ENCODE results near the gene FGFR1OP2.

Gene FGFR1OP2

DNA sequence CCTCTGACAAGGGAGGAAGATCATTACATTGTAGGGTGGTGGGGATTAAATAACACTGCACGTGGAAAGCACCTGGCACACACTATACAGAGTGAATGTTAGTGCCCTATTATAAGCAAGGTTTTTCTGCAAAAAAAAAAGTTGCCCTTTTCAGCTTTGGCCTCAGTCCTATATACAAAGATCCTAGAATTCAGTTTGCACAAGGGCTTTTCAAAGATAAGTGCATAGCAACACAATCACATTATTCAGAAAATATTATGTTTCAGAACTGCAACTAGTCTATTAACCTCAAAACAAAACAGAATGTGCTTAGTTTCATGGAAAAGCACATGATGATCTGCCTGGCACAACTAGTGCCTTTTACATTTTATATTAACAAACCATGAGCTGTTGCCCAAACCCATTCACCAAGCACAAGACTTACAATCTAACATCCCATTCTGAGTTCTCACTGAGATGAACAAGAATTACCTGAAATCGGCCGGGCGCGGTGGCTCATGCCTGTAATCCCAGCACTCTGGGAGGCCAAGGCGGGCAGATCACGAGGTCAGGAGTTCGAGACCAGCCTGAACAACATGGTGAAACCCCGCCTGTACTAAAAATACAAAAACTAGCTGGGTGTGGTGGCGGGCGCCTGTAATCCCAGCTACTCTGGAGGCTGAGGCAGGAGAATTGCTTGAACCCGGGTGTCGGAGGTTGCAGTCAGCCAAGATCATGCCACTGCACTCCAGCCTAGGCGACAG, 74.1 kb downstream of the FGFR1OP2 start:
- Histone ChIP-seq H3K9ac (ENCODE audit: low read depth in 1 of 2, low read length in 2 of 2) (no peak overlapping the region), H3K4me3 (ENCODE audit: low read length in 2 of 2) (no peak overlapping the region)

DNA sequence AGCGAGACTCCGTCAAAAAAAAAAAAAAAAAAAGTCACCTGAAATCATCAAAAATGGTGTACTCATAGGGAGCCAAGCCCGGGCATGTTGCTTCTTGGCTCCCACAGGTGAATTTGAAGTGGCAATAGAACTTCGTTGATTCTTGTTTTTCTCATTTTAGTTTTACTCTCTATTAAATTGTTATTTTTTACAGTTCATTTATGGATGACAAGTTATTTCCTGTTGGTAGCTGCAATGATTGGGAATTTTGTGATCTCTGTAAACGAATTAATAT, 74.6 kb downstream of the FGFR1OP2 start:
- no peak overlapping the region for H3K27ac ChIP-seq (ENCODE audit: low read depth in 2 of 2, low read length in 2 of 2)
- no peak overlapping the region for H3K9ac ChIP-seq (ENCODE audit: low read depth in 1 of 2, low read length in 2 of 2)
- peaks cover 19 to 21% of the 10 kb centered on the region in 2 donors for H3K4me1 ChIP-seq (ENCODE audit: control insufficient read depth in 2 of 2, insufficient read depth in 2 of 2, low read length in 2 of 2)

More for the DNA sequence above, 74.1 kb downstream of the FGFR1OP2 start:
- H3K36me3 ChIP-seq (ENCODE audit: control insufficient read depth in 2 of 2, insufficient read depth in 2 of 2, low read length in 2 of 2) = no peaks in the 10 kb centered on the region
- peaks cover 19 to 21% of the 10 kb centered on the region in 2 donors for H3K4me1 ChIP-seq (ENCODE audit: control insufficient read depth in 2 of 2, insufficient read depth in 2 of 2, low read length in 2 of 2)
- H3K9me3 ChIP-seq (ENCODE audit: control insufficient read depth in 2 of 2, low read length in 2 of 2) = no peaks in the 10 kb centered on the region
- no peak overlapping the region for H3K27ac ChIP-seq (ENCODE audit: low read depth in 2 of 2, low read length in 2 of 2)
- H3K27me3 ChIP-seq (ENCODE audit: control insufficient read depth in 2 of 2, insufficient read depth in 2 of 2, low read length in 2 of 2) = no peaks in the 10 kb centered on the region

DNA sequence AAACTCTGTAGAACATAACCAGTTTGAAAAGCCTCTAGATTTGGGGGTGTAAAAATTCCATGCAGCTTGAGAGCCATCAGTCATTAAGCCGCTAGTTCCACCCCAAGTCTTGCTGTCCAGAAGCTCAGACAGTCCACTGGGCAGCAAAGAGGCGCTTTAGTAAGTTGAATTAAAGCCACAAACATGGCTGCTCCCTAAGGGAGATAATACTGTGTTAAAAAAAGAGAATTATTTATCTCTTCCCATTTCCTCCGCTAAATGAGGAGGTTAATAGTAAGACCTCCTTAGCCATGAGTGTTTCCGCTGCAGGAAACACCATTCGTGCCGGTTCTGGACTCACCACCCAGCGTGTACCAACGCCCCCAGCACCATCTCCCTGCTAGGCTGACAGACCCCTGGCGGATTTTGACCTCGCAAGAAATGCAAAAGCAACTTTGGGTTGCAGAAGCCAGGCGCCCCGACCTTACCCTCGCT, 75.4 kb downstream of the FGFR1OP2 start:
- peak overlapping the region; percentile 83 to 87 for H3K4me3 ChIP-seq (ENCODE audit: low read length in 2 of 2)
- peak overlapping the region; percentile 85 to 95 for H3K9ac ChIP-seq (ENCODE audit: low read depth in 1 of 2, low read length in 2 of 2)
- no peaks in the 10 kb centered on the region for H3K36me3 ChIP-seq (ENCODE audit: control insufficient read depth in 2 of 2, insufficient read depth in 2 of 2, low read length in 2 of 2)
- peaks cover 19 to 21% of the 10 kb centered on the region in 2 donors for H3K4me1 ChIP-seq (ENCODE audit: control insufficient read depth in 2 of 2, insufficient read depth in 2 of 2, low read length in 2 of 2)
- no peaks in the 10 kb centered on the region for H3K27me3 ChIP-seq (ENCODE audit: control insufficient read depth in 2 of 2, insufficient read depth in 2 of 2, low read length in 2 of 2)
- peak overlapping the region; percentile 97 to 99 for H3K27ac ChIP-seq (ENCODE audit: low read depth in 2 of 2, low read length in 2 of 2)
- no peaks in the 10 kb centered on the region for H3K9me3 ChIP-seq (ENCODE audit: control insufficient read depth in 2 of 2, low read length in 2 of 2)

More for the DNA sequence above, 74.6 kb downstream of the FGFR1OP2 start:
- Histone ChIP-seq H3K27me3 (ENCODE audit: control insufficient read depth in 2 of 2, insufficient read depth in 2 of 2, low read length in 2 of 2) (no peaks in the 10 kb centered on the region), H3K4me3 (ENCODE audit: low read length in 2 of 2) (peak overlapping the region; percentile 83 to 87), H3K9me3 (ENCODE audit: control insufficient read depth in 2 of 2, low read length in 2 of 2) (no peaks in the 10 kb centered on the region), H3K36me3 (ENCODE audit: control insufficient read depth in 2 of 2, insufficient read depth in 2 of 2, low read length in 2 of 2) (no peaks in the 10 kb centered on the region)

DNA sequence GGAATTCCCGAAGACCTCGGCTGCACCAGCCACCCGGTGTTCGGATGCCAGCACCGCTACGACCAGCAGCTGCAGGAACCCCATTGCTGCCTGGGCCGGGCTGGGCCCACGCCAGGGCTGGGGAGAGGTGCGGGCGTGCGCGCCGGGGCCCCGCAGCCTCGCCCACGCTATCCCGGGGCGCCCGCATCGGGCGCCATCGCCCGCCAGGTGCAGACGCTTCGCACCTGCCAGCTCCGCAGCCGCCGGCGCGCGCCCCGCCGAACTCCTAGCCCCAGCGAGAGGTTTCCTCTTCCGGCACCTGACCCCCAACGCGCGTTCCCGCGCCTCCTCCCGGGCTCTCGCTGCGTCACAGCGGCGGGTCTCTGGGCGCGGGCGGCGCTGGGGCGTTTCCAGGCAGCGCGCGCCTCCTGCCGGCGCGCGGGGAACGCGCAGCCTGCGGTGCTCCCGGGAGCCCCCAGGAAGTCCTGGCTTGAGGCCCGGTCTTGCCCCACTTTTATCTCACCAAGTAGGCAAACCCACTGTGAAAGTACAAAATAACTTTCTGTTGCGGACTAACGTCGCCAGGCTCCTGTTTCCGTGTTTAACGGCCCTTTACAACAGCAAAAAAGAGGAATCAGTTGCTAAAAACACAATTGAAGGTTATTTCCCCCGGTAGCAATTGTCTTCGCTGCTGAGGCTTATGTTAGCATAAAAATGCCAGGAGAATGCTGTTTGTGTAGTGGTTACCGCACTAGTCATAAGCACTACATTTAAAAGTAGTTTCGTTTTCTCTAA, 76.0 kb downstream of the FGFR1OP2 start, which contains the start of gene TM7SF3:
Gene TM7SF3 (minus strand): TSS at position 300 of the 774 bp plus-strand sequence. CDS start 216 bp downstream, at position 84.
- H3K4me1 ChIP-seq (ENCODE audit: control insufficient read depth in 2 of 2, insufficient read depth in 2 of 2, low read length in 2 of 2) = peaks cover 19 to 21% of the 10 kb centered on the region in 2 donors

DNA sequence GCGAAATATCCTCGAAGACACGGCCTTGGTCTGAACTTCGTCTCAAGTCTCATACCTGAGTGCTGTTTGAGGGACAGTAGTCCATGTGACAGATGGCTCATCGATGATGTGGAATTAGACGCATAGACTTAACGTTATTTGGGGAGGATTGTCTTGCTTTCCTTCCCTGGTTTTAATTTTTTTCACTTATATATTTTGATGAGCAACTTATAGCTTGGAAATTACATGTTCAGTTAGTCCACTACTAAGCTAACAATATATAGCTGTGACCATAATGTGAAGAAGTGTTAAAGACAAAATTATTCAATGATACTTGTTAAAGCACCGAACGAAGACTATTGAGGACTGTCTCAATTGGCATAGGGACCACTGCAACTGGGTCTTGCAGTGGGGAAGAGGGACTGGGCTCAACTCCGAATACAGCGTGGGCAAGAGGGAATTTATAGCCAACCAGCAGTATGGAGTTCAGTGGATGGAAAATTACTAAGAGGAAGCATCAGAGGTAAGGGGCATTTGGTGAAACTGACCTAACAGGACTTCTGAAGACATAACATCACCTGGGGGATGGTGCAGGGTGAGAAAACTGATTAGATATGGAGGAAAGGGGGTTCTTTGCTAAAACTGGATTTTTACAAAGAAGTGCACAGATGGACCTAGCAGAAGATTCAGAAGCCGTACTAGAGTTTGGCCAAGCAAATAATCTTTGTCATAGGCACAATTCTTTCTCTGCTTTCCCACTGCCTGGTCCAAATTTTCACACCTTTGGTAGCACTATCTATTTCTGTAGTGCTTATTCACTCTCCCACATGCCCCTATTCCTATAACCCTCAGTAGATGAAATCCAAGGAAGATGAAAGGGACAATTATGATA, 76.8 kb downstream of the FGFR1OP2 start:
- H3K4me3 ChIP-seq (ENCODE audit: low read length in 2 of 2) = peak overlapping the region; percentile 83 to 87
- peak overlapping the region; percentile 95 to 96 for H3K9ac ChIP-seq (ENCODE audit: low read depth in 1 of 2, low read length in 2 of 2)
- peak overlapping the region; percentile 97 to 99 for H3K27ac ChIP-seq (ENCODE audit: low read depth in 2 of 2, low read length in 2 of 2)
- no peaks in the 10 kb centered on the region for H3K36me3 ChIP-seq (ENCODE audit: control insufficient read depth in 2 of 2, insufficient read depth in 2 of 2, low read length in 2 of 2)
- no peaks in the 10 kb centered on the region for H3K27me3 ChIP-seq (ENCODE audit: control insufficient read depth in 2 of 2, insufficient read depth in 2 of 2, low read length in 2 of 2)
- H3K4me1 ChIP-seq (ENCODE audit: control insufficient read depth in 2 of 2, insufficient read depth in 2 of 2, low read length in 2 of 2) = peaks cover 19 to 21% of the 10 kb centered on the region in 2 donors
- H3K9me3 ChIP-seq (ENCODE audit: control insufficient read depth in 2 of 2, low read length in 2 of 2) = no peaks in the 10 kb centered on the region

More for the DNA sequence above, 76.0 kb downstream of the FGFR1OP2 start, which contains the start of gene TM7SF3:
- H3K9ac ChIP-seq (ENCODE audit: low read depth in 1 of 2, low read length in 2 of 2) = peak within 1 kb of the TSS; percentile 95 to 96
- H3K36me3 ChIP-seq (ENCODE audit: control insufficient read depth in 2 of 2, insufficient read depth in 2 of 2, low read length in 2 of 2) = no peaks in the 10 kb centered on the region
- peak within 1 kb of the TSS; percentile 97 to 99 for H3K27ac ChIP-seq (ENCODE audit: low read depth in 2 of 2, low read length in 2 of 2)
- peak within 1 kb of the TSS; percentile 83 to 87 for H3K4me3 ChIP-seq (ENCODE audit: low read length in 2 of 2)
- H3K27me3 ChIP-seq (ENCODE audit: control insufficient read depth in 2 of 2, insufficient read depth in 2 of 2, low read length in 2 of 2) = no peaks in the 10 kb centered on the region
- no peaks in the 10 kb centered on the region for H3K9me3 ChIP-seq (ENCODE audit: control insufficient read depth in 2 of 2, low read length in 2 of 2)

DNA sequence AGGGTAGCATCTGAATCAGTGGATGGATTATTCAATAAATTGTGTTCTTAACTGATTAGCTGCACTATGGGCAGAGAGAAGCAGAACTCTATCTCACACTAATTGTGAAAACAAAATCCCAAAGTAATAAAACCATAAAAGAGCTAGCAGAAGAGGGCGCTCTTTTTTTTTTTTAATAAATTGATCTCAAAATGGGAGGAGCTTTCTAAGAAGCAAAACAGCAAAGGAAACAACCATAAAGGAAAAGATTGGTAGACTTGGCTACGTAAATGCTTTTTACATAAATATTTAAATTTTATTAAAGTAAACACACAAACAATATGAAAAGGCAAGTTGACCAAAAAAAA, 77.4 kb downstream of the FGFR1OP2 start:
- no peak overlapping the region for H3K9ac ChIP-seq (ENCODE audit: low read depth in 1 of 2, low read length in 2 of 2)
- H3K27me3 ChIP-seq (ENCODE audit: control insufficient read depth in 2 of 2, insufficient read depth in 2 of 2, low read length in 2 of 2) = no peaks in the 10 kb centered on the region
- H3K9me3 ChIP-seq (ENCODE audit: control insufficient read depth in 2 of 2, low read length in 2 of 2) = no peaks in the 10 kb centered on the region
- no peak overlapping the region for H3K4me3 ChIP-seq (ENCODE audit: low read length in 2 of 2)
- H3K36me3 ChIP-seq (ENCODE audit: control insufficient read depth in 2 of 2, insufficient read depth in 2 of 2, low read length in 2 of 2) = no peaks in the 10 kb centered on the region
- H3K4me1 ChIP-seq (ENCODE audit: control insufficient read depth in 2 of 2, insufficient read depth in 2 of 2, low read length in 2 of 2) = peaks cover 19 to 21% of the 10 kb centered on the region in 2 donors
- peak overlapping the region; percentile 97 to 99 for H3K27ac ChIP-seq (ENCODE audit: low read depth in 2 of 2, low read length in 2 of 2)

Measured in mucosa of rectum (tissue), 2 donors.